HEK293 (cell line): ENCODE measurements around the gene CARD6.

ENCODE experiments used
- ATF2 ChIP-seq: fragments of 450-650 bp; formaldehyde crosslinking; IDR thresholded peaks from 2 replicates; pipeline ENCODE4 v1.5.1; 2016; ENCODE audit warnings: missing biosample characterization, missing genetic modification characterization, low read depth
- HIC1 ChIP-seq: fragments of 450-650 bp; formaldehyde crosslinking; IDR thresholded peaks from 2 replicates; pipeline ENCODE4 v1.5.1; 2016; ENCODE audit warnings: missing biosample characterization, missing genetic modification characterization
- KLF16 ChIP-seq: fragments of 450-650 bp; formaldehyde crosslinking; IDR thresholded peaks from 2 replicates; pipeline ENCODE4 v1.5.1; 2017; ENCODE audit warnings: missing biosample characterization, missing genetic modification characterization
- SCRT1 ChIP-seq: fragments of 450-650 bp; formaldehyde crosslinking; IDR thresholded peaks from 2 replicates; pipeline ENCODE4 v1.5.1; 2016; ENCODE audit warnings: missing biosample characterization, missing genetic modification characterization, borderline replicate concordance
- ZBTB10 ChIP-seq: fragments of 450-650 bp; formaldehyde crosslinking; IDR thresholded peaks from 2 replicates; pipeline ENCODE4 v1.5.1; 2016; ENCODE audit warnings: missing biosample characterization, missing genetic modification characterization
- ZFP37 ChIP-seq: fragments of 450-650 bp; formaldehyde crosslinking; IDR thresholded peaks from 2 replicates; pipeline ENCODE4 v1.5.1; 2016; ENCODE audit warnings: missing biosample characterization, missing genetic modification characterization
- ZNF138 ChIP-seq: fragments of 450-650 bp; formaldehyde crosslinking; IDR thresholded peaks from 2 replicates; pipeline ENCODE4 v1.5.1; 2016; ENCODE audit warnings: missing biosample characterization, missing genetic modification characterization, borderline replicate concordance
- ZNF169 ChIP-seq: fragments of 450-650 bp; formaldehyde crosslinking; IDR thresholded peaks from 2 replicates; pipeline ENCODE4 v1.5.1; 2016; ENCODE audit warnings: missing biosample characterization, missing genetic modification characterization
- ZNF266 ChIP-seq: fragments of 450-650 bp; formaldehyde crosslinking; IDR thresholded peaks from 2 replicates; pipeline ENCODE4 v1.5.1; 2016; ENCODE audit warnings: missing biosample characterization, missing genetic modification characterization, low read depth
- ZNF391 ChIP-seq: fragments of 450-650 bp; formaldehyde crosslinking; IDR thresholded peaks from 2 replicates; pipeline ENCODE4 v1.5.1; 2016; ENCODE audit warnings: low read depth, missing biosample characterization, missing genetic modification characterization, borderline replicate concordance
- ZNF394 ChIP-seq: fragments of 450-650 bp; formaldehyde crosslinking; IDR thresholded peaks from 2 replicates; pipeline ENCODE4 v1.5.1; 2016; ENCODE audit warnings: missing biosample characterization, missing genetic modification characterization, mild to moderate bottlenecking, moderate library complexity, borderline replicate concordance
- ZNF473 ChIP-seq: fragments of 450-650 bp; formaldehyde crosslinking; IDR thresholded peaks from 2 replicates; pipeline ENCODE4 v1.5.1; 2017; ENCODE audit warnings: missing biosample characterization, missing genetic modification characterization
- ZNF600 ChIP-seq: fragments of 450-650 bp; formaldehyde crosslinking; IDR thresholded peaks from 2 replicates; pipeline ENCODE4 v1.5.1; 2016; ENCODE audit warnings: missing biosample characterization, missing genetic modification characterization
- ZNF621 ChIP-seq: fragments of 450-650 bp; formaldehyde crosslinking; IDR thresholded peaks from 2 replicates; pipeline ENCODE4 v1.5.1; 2017; ENCODE audit warnings: missing biosample characterization, missing genetic modification characterization
- ZNF664 ChIP-seq: fragments of 450-650 bp; formaldehyde crosslinking; IDR thresholded peaks from 2 replicates; pipeline ENCODE4 v1.5.1; 2016; ENCODE audit warnings: missing biosample characterization, missing genetic modification characterization
- ZNF707 ChIP-seq: fragments of 450-650 bp; formaldehyde crosslinking; IDR thresholded peaks from 2 replicates; pipeline ENCODE4 v1.5.1; 2016; ENCODE audit warnings: missing biosample characterization, missing genetic modification characterization
- ZNF76 ChIP-seq: fragments of 450-650 bp; formaldehyde crosslinking; IDR thresholded peaks from 2 replicates; pipeline ENCODE4; 2016; ENCODE audit warnings: low read depth, missing biosample characterization, missing genetic modification characterization, borderline replicate concordance
- ZSCAN4 ChIP-seq: fragments of 450-650 bp; formaldehyde crosslinking; IDR thresholded peaks from 2 replicates; pipeline ENCODE4 v1.5.1; 2017; ENCODE audit warnings: missing biosample characterization, missing genetic modification characterization
- TF ChIP-seq, protein P1 (sequence below): fragments of 450-650 bp; formaldehyde crosslinking; IDR thresholded peaks from 2 replicates; pipeline ENCODE4 v1.5.1; 2016; ENCODE audit warnings: missing biosample characterization, missing genetic modification characterization
- TF ChIP-seq, protein P2 (sequence below): fragments of 450-650 bp; formaldehyde crosslinking; IDR thresholded peaks from 2 replicates; pipeline ENCODE4 v1.5.1; 2016; ENCODE audit warnings: missing biosample characterization, missing genetic modification characterization
- TF ChIP-seq, protein P3 (sequence below): fragments of 450-650 bp; formaldehyde crosslinking; IDR thresholded peaks from 2 replicates; pipeline ENCODE4 v1.5.1; 2016; ENCODE audit warnings: missing biosample characterization, missing genetic modification characterization
- TF ChIP-seq, protein P4 (sequence below): fragments of 450-650 bp; IDR thresholded peaks from 2 replicates; pipeline ENCODE4 v1.5.1; 2018; ENCODE audit warnings: missing biosample characterization, mild to moderate bottlenecking, missing genetic modification characterization

Gene CARD6

DNA sequence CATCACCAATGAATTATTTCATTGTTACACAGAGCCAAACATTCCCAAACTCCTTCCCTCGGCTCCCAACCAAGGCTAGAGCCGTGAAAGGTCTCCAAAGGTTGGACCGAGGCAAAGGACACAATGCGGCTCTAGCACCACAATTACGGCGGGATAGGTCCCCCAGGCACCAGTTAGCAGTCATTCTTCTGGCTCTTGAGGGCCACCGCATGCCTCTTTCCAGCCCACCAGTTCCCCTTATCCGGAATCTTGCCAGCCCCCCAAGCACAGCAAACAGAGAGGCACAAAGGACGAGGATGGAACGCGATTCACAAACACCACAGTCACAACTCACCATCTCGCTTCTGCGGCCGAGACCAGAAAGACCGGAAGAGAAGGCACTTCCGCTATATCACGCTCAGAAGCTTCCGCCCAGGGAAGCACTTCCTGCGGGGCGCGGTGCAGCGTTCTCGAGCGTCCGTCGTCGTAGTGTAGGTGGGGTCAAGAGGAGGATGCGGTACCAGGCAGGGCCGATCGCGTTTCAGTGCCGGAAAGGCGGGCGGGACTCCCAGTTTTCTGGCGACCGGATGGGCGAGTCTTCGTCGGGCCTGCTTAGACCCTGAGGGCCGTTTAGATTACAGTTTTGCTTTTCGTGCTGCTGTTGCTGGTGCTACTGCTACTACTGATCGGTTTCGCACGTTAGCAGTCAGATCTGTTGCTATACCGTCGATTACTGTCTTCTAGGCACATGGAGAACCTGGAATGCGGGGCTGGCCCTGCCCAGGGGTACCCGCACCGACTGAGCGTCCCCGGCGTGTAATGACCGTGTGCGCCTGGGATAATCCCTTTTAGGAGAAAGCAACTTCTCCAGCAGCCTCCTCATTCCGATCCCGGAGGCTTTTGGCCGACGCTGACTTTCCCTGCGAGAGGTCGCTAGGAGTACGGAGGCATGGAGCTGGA is 6.0 kb upstream of the CARD6 start, which contains the start of gene RPL37 (continued):
- TF ChIP-seq, protein P1, sequence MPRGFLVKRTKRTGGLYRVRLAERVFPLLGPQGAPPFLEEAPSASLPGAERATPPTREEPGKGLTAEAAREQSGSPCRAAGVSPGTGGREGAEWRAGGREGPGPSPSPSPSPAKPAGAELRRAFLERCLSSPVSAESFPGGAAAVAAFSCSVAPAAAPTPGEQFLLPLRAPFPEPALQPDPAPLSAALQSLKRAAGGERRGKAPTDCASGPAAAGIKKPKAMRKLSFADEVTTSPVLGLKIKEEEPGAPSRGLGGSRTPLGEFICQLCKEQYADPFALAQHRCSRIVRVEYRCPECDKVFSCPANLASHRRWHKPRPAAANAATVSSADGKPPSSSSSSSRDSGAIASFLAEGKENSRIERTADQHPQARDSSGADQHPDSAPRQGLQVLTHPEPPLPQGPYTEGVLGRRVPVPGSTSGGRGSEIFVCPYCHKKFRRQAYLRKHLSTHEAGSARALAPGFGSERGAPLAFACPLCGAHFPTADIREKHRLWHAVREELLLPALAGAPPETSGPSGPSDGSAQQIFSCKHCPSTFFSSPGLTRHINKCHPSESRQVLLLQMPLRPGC, result peak; percentile 91
- no peak for TF ChIP-seq ZNF707 (tag by site-specific recombination)
- peak; percentile 74 for TF ChIP-seq ZNF664 (tag by site-specific recombination)
- TF ChIP-seq ZNF600 (tag by site-specific recombination), result peak; percentile 82
- peak; percentile 98 for TF ChIP-seq KLF16
- peak; percentile 100 for TF ChIP-seq ZFP37
- TF ChIP-seq ZNF138, result no peak
- TF ChIP-seq HIC1, result peak; percentile 77; the same call in 1 of the 2 replicates
- TF ChIP-seq ZNF473, result no peak
- TF ChIP-seq ZNF169, result no peak
- no peak for TF ChIP-seq ATF2
- no peak for TF ChIP-seq ZNF621 (tag by site-specific recombination)
- TF ChIP-seq ZNF76 (tag by site-specific recombination), result peak; percentile 89
- TF ChIP-seq ZNF391, result peak; percentile 96; the same call in 1 of the 2 replicates
- TF ChIP-seq SCRT1 (tag by site-specific recombination), result 0 out of 2 replicates have a peak, but pooled peaks have one; percentile 23
- TF ChIP-seq, protein P2, sequence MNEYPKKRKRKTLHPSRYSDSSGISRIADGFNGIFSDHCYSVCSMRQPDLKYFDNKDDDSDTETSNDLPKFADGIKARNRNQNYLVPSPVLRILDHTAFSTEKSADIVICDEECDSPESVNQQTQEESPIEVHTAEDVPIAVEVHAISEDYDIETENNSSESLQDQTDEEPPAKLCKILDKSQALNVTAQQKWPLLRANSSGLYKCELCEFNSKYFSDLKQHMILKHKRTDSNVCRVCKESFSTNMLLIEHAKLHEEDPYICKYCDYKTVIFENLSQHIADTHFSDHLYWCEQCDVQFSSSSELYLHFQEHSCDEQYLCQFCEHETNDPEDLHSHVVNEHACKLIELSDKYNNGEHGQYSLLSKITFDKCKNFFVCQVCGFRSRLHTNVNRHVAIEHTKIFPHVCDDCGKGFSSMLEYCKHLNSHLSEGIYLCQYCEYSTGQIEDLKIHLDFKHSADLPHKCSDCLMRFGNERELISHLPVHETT (tag by site-specific recombination), result peak; percentile 99
- peak; percentile 88 for TF ChIP-seq ZNF394 (tag by site-specific recombination)
- peak; percentile 72 for TF ChIP-seq ZSCAN4 (tag by site-specific recombination)
- TF ChIP-seq, protein P3, sequence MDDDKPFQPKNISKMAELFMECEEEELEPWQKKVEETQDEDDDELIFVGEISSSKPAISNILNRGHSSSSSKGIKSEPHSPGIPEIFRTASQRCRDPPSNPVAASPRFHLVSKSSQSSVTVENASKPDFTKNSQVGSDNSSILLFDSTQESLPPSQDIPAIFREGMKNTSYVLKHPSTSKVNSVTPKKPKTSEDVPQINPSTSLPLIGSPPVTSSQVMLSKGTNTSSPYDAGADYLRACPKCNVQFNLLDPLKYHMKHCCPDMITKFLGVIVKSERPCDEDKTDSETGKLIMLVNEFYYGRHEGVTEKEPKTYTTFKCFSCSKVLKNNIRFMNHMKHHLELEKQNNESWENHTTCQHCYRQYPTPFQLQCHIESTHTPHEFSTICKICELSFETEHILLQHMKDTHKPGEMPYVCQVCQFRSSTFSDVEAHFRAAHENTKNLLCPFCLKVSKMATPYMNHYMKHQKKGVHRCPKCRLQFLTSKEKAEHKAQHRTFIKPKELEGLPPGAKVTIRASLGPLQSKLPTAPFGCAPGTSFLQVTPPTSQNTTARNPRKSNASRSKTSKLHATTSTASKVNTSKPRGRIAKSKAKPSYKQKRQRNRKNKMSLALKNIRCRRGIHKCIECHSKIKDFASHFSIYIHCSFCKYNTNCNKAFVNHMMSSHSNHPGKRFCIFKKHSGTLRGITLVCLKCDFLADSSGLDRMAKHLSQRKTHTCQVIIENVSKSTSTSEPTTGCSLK (tag by site-specific recombination), result no peak
- no peak for TF ChIP-seq ZBTB10
- TF ChIP-seq, protein P4, sequence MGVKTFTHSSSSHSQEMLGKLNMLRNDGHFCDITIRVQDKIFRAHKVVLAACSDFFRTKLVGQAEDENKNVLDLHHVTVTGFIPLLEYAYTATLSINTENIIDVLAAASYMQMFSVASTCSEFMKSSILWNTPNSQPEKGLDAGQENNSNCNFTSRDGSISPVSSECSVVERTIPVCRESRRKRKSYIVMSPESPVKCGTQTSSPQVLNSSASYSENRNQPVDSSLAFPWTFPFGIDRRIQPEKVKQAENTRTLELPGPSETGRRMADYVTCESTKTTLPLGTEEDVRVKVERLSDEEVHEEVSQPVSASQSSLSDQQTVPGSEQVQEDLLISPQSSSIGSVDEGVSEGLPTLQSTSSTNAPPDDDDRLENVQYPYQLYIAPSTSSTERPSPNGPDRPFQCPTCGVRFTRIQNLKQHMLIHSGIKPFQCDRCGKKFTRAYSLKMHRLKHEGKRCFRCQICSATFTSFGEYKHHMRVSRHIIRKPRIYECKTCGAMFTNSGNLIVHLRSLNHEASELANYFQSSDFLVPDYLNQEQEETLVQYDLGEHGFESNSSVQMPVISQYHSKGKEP (tag by site-specific recombination), result peak; percentile 76
- no peak for TF ChIP-seq ZNF266 (tag by site-specific recombination)
